MM.1S (cell line): ENCODE data around the gene C14orf132.

Experiments
- EZH2 ChIP-seq: fragments of 300-600 bp; sonication (generic); optimal IDR thresholded peaks from 2 replicates; pipeline ENCODE3; 2017; ENCODE audit warnings: low read depth, mild to moderate bottlenecking, antibody characterized with exemption, low read length, mixed read lengths
- EZH2phosphoT487 ChIP-seq: fragments of 300-600 bp; sonication (generic); IDR thresholded peaks from 2 replicates; pipeline ENCODE4 v1.6.1; 2018; ENCODE audit warnings: antibody characterized with exemption, low read length
- TF ChIP-seq, protein P1 (sequence below): fragments of 300-600 bp; sonication (generic); IDR thresholded peaks from 2 replicates; pipeline ENCODE4 v1.5.1; 2016; ENCODE audit warnings: antibody characterized with exemption, low read length, mixed read lengths

DNA sequence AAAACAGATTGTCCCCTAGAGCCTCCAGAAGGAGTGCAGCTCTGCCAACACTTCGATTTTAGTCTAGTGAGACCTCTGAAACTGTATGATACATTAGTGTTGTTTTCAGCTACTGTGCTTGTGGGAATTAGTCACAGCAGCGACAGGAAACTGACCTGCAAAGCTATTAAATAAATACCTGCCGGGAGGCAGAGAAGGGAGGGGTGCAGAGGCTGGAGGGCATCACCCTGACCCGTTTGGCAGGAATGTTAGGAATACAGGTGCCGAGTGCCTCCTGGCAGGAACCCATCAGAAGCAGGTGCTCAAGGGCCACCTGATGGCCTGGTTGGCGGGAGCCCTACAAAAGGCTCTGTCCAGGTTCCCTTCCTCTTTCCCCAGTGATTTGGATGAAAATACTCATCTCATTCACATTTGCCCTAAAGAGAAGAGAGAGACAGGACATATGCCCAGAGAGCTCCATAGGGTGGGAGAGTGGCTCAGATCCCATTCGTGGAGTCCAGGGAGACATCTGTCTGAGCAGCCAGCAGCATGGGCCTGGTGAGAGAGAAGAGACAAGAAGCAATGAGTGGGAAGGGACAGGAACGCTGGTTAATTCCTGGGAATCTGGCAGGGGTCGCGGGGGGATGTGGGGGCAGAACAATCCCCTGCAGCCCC is 44.6 kb downstream of the C14orf132 start:
- no peak for TF ChIP-seq EZH2
- TF ChIP-seq, protein P1, sequence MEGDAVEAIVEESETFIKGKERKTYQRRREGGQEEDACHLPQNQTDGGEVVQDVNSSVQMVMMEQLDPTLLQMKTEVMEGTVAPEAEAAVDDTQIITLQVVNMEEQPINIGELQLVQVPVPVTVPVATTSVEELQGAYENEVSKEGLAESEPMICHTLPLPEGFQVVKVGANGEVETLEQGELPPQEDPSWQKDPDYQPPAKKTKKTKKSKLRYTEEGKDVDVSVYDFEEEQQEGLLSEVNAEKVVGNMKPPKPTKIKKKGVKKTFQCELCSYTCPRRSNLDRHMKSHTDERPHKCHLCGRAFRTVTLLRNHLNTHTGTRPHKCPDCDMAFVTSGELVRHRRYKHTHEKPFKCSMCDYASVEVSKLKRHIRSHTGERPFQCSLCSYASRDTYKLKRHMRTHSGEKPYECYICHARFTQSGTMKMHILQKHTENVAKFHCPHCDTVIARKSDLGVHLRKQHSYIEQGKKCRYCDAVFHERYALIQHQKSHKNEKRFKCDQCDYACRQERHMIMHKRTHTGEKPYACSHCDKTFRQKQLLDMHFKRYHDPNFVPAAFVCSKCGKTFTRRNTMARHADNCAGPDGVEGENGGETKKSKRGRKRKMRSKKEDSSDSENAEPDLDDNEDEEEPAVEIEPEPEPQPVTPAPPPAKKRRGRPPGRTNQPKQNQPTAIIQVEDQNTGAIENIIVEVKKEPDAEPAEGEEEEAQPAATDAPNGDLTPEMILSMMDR = no peak
- no peak for TF ChIP-seq EZH2phosphoT487
